HepG2 (cell line): Measurements from ENCODE around the gene CCL13. TPM values are rescaled to one million over a fixed set of nuclear protein-coding genes. Genes with fewer than 3 reads are reported as not detected.

ENCODE experiments used
- ELK4 ChIP-seq: sonication (generic); formaldehyde crosslinking; IDR thresholded peaks from 2 replicates; pipeline ENCODE4 v1.9.0; 2021; ENCODE audit warnings: missing genetic modification reagents, borderline replicate concordance
- HOXA5 ChIP-seq: sonication (generic); formaldehyde crosslinking; IDR thresholded peaks from 2 replicates; pipeline ENCODE4 v1.4.0; 2020; ENCODE audit warnings: missing genetic modification reagents
- NCOR1 ChIP-seq: fragments of 200-600 bp; sonication (generic); IDR thresholded peaks from 2 replicates; pipeline ENCODE4 v1.7.0; 2017; ENCODE audit warnings: antibody characterized with exemption, low read length, borderline replicate concordance
- NR0B2 ChIP-seq: sonication (generic); formaldehyde crosslinking; IDR thresholded peaks from 2 replicates; pipeline ENCODE4 v1.4.0; 2020; ENCODE audit warnings: mild to moderate bottlenecking, missing genetic modification reagents
- RAD21 ChIP-seq: fragments of 450-650 bp; formaldehyde crosslinking; IDR thresholded peaks from 2 replicates; pipeline ENCODE4 v1.5.0; 2020; ENCODE audit warnings: mild to moderate bottlenecking
- RORA ChIP-seq: sonication (generic); formaldehyde crosslinking; IDR thresholded peaks from 2 replicates; pipeline ENCODE4 v1.5.0; 2020; ENCODE audit warnings: mild to moderate bottlenecking, missing genetic modification reagents, moderate library complexity
- USF2 ChIP-seq, 2 experiments: sonication (generic) in 1 of 2; formaldehyde crosslinking in 1 of 2; IDR thresholded peaks; 2 replicates each; pipeline versions ENCODE4 v1.5.1 to v1.6.1; 2011 to 2020; ENCODE audit warnings: borderline replicate concordance in 1 of 2, low read depth in 1 of 2, low read length in 1 of 2, mild to moderate bottlenecking in 1 of 2, missing genetic modification reagents in 1 of 2, moderate library complexity in 1 of 2
- ZFP62 ChIP-seq: sonication (generic); formaldehyde crosslinking; IDR thresholded peaks from 2 replicates; pipeline ENCODE4 v1.4.0; 2020; ENCODE audit warnings: missing genetic modification reagents
- ZNF264 ChIP-seq: sonication (generic); formaldehyde crosslinking; IDR thresholded peaks from 2 replicates; pipeline ENCODE4 v1.4.0; 2020; ENCODE audit warnings: missing genetic modification reagents
- ZNF34 ChIP-seq: sonication (generic); formaldehyde crosslinking; IDR thresholded peaks from 2 replicates; pipeline ENCODE4 v1.4.0; 2020; ENCODE audit warnings: mild to moderate bottlenecking, missing genetic modification reagents, borderline replicate concordance
- polyA plus RNA-seq, 8 experiments: library from polyadenylated mRNA; depleted of rRNA in 3 of 8; stranded (reverse) in 7 of 8; unstranded in 1 of 8; fragments of >200 nt; fragmentation: Illumina TruSeq in 4 of 8; extraction: Trizol in 4 of 8; gene quantifications; 2 replicates each; pipeline versions ENCODE4 v1.2.1 to v1.2.3, GENCODE V29; 2011 to 2016; ENCODE audit warnings: low read depth in 4 of 8, missing spikeins in 1 of 8, mixed read lengths in 1 of 8; ENCODE audit not compliant: insufficient read depth in 1 of 8
- total RNA-seq, 5 experiments: library from RNA; depleted of rRNA; stranded (reverse); fragments of >200 nt; fragmentation: Illumina TruSeq; extraction: Trizol; gene quantifications; 2 replicates each; pipeline ENCODE4 v1.2.3, GENCODE V29; 2016; ENCODE audit warnings: low read depth in 1 of 5

CCL13 gene
- total and polyA plus RNA-seq, 2 of the 13 experiments (the other 11 are each of a cell fraction or from before 2014, with no cell fraction given), result not detected

- TF ChIP-seq USF2 (IDR thresholded peaks at IDR 0.05; ENCODE audit: low read depth, low read length) (no peak), USF2 (CRISPR knock-in tag; IDR thresholded peaks at IDR 0.05; ENCODE audit: borderline replicate concordance) (no peak), ELK4 (CRISPR knock-in tag) (no peak), ZNF34 (CRISPR knock-in tag) (no peak), HOXA5 (CRISPR knock-in tag) (no peak), RAD21 (CRISPR knock-in tag) (no peak), NR0B2 (CRISPR knock-in tag) (no peak), RORA (CRISPR knock-in tag) (no peak), ZFP62 (CRISPR knock-in tag) (no peak), ZNF264 (CRISPR knock-in tag) (no peak), NCOR1 (no peak)
Measured at GRCh38 chr17:34366529-34367107, 10.3 kb downstream of the CCL13 start (continued).
